HL-60 (cell line): ENCODE results near the gene ELP4.

Experiments
- CTCF ChIP-seq: IDR thresholded peaks from one replicate; pipeline ENCODE4 v1.5.1; 2011; ENCODE audit warnings: low read length, control low read depth, inconsistent platforms; ENCODE audit not compliant: insufficient read depth
- GABPA ChIP-seq: IDR thresholded peaks from 2 replicates; pipeline ENCODE4 v1.6.1; 2012; ENCODE audit warnings: low read depth
- POLR2AphosphoS5 ChIP-seq: IDR thresholded peaks from 2 replicates; pipeline ENCODE4 v1.6.1; 2012; ENCODE audit warnings: low read depth
- REST ChIP-seq: IDR thresholded peaks from 2 replicates; pipeline ENCODE4 v1.6.1; 2012; ENCODE audit warnings: low read depth; ENCODE audit not compliant: insufficient replicate concordance
- SPI1 ChIP-seq: IDR thresholded peaks from 2 replicates; pipeline ENCODE4 v1.6.1; 2012; ENCODE audit warnings: low read depth, mild to moderate bottlenecking, borderline replicate concordance

- no peak for TF ChIP-seq POLR2AphosphoS5
- no peak for TF ChIP-seq CTCF
- TF ChIP-seq REST = no peak
- TF ChIP-seq SPI1 = no peak
- TF ChIP-seq GABPA = no peak
Observed at GRCh38 chr11:31788085-31788484, 278.5 kb downstream of the ELP4 start.
